Dendritic cell treated with granulocyte-macrophage colony-stimulating factor and Interleukin-4, amounts not matched to agents 40 ng/mL and 50 ng/mL, for 4 days (primary cell): ENCODE results near the gene FUT3.
"Not testable (repeated sequence)": the region's sequence is repeated elsewhere in the genome, so short reads cannot be mapped to it uniquely, and the experiment has no call there.

Experiments
- H3K27ac Mint-ChIP-seq: one replicate; pipeline ENCODE4 v1.8.0; 2022; ENCODE audit warnings: mild to moderate bottlenecking, mixed read lengths
- H3K27me3 Mint-ChIP-seq: one replicate; pipeline ENCODE4 v1.8.0; 2022; ENCODE audit warnings: mild to moderate bottlenecking, mixed read lengths
- H3K36me3 Mint-ChIP-seq: one replicate; pipeline ENCODE4 v1.8.0; 2022; ENCODE audit warnings: low read depth, mixed read lengths
- H3K4me1 Mint-ChIP-seq: one replicate; pipeline ENCODE4 v1.8.0; 2022; ENCODE audit warnings: low read depth, mixed read lengths
- H3K4me3 Mint-ChIP-seq: one replicate; pipeline ENCODE4 v1.8.0; 2022; ENCODE audit warnings: mild to moderate bottlenecking, moderate library complexity, mixed read lengths
- H3K9me3 Mint-ChIP-seq: one replicate; pipeline ENCODE4 v1.8.0; 2022; ENCODE audit warnings: mixed read lengths
- intact Hi-C: fragments of 100-400 bp; cut with micrococcal nuclease; formaldehyde crosslinking; loops from one replicate; pipeline ENCODE4 v1.15.0; 2022

FUT3 gene

GRCh38 chr19:5870986-5871394 lies 19.7 kb upstream of the FUT3 start:
- H3K27me3 Mint-ChIP-seq, result no peaks in the 10 kb centered on the region
- H3K4me3 Mint-ChIP-seq, result no peak overlapping the region
- intact Hi-C loops, result no loop called here
- no peaks in the 10 kb centered on the region for H3K36me3 Mint-ChIP-seq
- H3K27ac Mint-ChIP-seq, result no peak overlapping the region
- H3K9me3 Mint-ChIP-seq, result no peaks in the 10 kb centered on the region
- no peaks in the 10 kb centered on the region for H3K4me1 Mint-ChIP-seq

- no peaks in the 10 kb centered on the region for H3K36me3 Mint-ChIP-seq
- H3K27me3 Mint-ChIP-seq, result no peaks in the 10 kb centered on the region
- no peaks in the 10 kb centered on the region for H3K9me3 Mint-ChIP-seq
- no peaks in the 10 kb centered on the region for H3K4me1 Mint-ChIP-seq
- H3K4me3 Mint-ChIP-seq, result no peak overlapping the region
- no peak overlapping the region for H3K27ac Mint-ChIP-seq
- intact Hi-C loops, result no loop called here
These were observed 16.2 kb upstream of the FUT3 start for GRCh38 chr19:5867201-5868136.

- H3K36me3 Mint-ChIP-seq, result no peaks in the 10 kb centered on the region
- H3K4me1 Mint-ChIP-seq, result no peaks in the 10 kb centered on the region
- intact Hi-C loops, result no loop called here
These were observed 14.5 kb upstream of the FUT3 start for GRCh38 chr19:5865772-5866171.

GRCh38 chr19:5864725-5865486 lies 13.7 kb upstream of the FUT3 start:
- no peak overlapping the region for H3K27ac Mint-ChIP-seq
- no peaks in the 10 kb centered on the region for H3K9me3 Mint-ChIP-seq
- H3K4me3 Mint-ChIP-seq, result no peak overlapping the region
- H3K4me1 Mint-ChIP-seq, result no peaks in the 10 kb centered on the region
- intact Hi-C loops, result no loop called here
- H3K27me3 Mint-ChIP-seq, result peaks cover 5% of the 10 kb centered on the region
- no peaks in the 10 kb centered on the region for H3K36me3 Mint-ChIP-seq

More at GRCh38 chr19:5865772-5866171, 14.5 kb upstream of the FUT3 start:
- Mint-ChIP-seq H3K27me3 (peaks cover 3% of the 10 kb centered on the region), H3K4me3 (no peak overlapping the region), H3K27ac (no peak overlapping the region), H3K9me3 (no peaks in the 10 kb centered on the region)

GRCh38 chr19:5864013-5864720 lies 12.9 kb upstream of the FUT3 start:
- no peaks in the 10 kb centered on the region for H3K4me1 Mint-ChIP-seq
- H3K36me3 Mint-ChIP-seq, result no peaks in the 10 kb centered on the region
- intact Hi-C loops, result no loop called here
- H3K4me3 Mint-ChIP-seq, result no peak overlapping the region
- peaks cover 5% of the 10 kb centered on the region for H3K27me3 Mint-ChIP-seq
- no peak overlapping the region for H3K27ac Mint-ChIP-seq
- H3K9me3 Mint-ChIP-seq, result no peaks in the 10 kb centered on the region

- intact Hi-C loops, result no loop called here
- Mint-ChIP-seq H3K36me3 (no peaks in the 10 kb centered on the region), H3K4me3 (no peak overlapping the region), H3K27me3 (peaks cover 5% of the 10 kb centered on the region), H3K9me3 (no peaks in the 10 kb centered on the region), H3K27ac (no peak overlapping the region), H3K4me1 (no peaks in the 10 kb centered on the region)
These were observed 11.9 kb upstream of the FUT3 start for GRCh38 chr19:5863030-5863665.

GRCh38 chr19:5857203-5858081 lies 6.2 kb upstream of the FUT3 start:
- H3K4me3 Mint-ChIP-seq, result no peak overlapping the region
- H3K27ac Mint-ChIP-seq, result no peak overlapping the region
- no peaks in the 10 kb centered on the region for H3K9me3 Mint-ChIP-seq
- intact Hi-C loops, result no loop called here
- H3K36me3 Mint-ChIP-seq, result no peaks in the 10 kb centered on the region
- peaks cover 18% of the 10 kb centered on the region for H3K27me3 Mint-ChIP-seq
- no peaks in the 10 kb centered on the region for H3K4me1 Mint-ChIP-seq

GRCh38 chr19:5855151-5855550 lies 3.9 kb upstream of the FUT3 start:
- H3K4me3 Mint-ChIP-seq, H3K9me3 Mint-ChIP-seq, H3K4me1 Mint-ChIP-seq, H3K27ac Mint-ChIP-seq, H3K36me3 Mint-ChIP-seq, intact Hi-C loops: not testable (repeated sequence)
- peaks cover 18% of the 10 kb centered on the region for H3K27me3 Mint-ChIP-seq

- H3K27ac Mint-ChIP-seq, H3K9me3 Mint-ChIP-seq, H3K4me1 Mint-ChIP-seq, intact Hi-C loops, H3K36me3 Mint-ChIP-seq, H3K4me3 Mint-ChIP-seq: not testable (repeated sequence)
- H3K27me3 Mint-ChIP-seq, result peaks cover 16% of the 10 kb centered on the region
These were observed 2.9 kb upstream of the FUT3 start for GRCh38 chr19:5854121-5854520.

- no peaks in the 10 kb centered on the region for H3K36me3 Mint-ChIP-seq
- H3K9me3 Mint-ChIP-seq, result no peaks in the 10 kb centered on the region
- no peak overlapping the region for H3K27ac Mint-ChIP-seq
- intact Hi-C loops, result no loop called here
- H3K27me3 Mint-ChIP-seq, result peaks cover 14% of the 10 kb centered on the region
- no peaks in the 10 kb centered on the region for H3K4me1 Mint-ChIP-seq
- H3K4me3 Mint-ChIP-seq, result no peak overlapping the region
These were observed 431 bp downstream of the FUT3 start for GRCh38 chr19:5850743-5851293.

GRCh38 chr19:5850189-5850588 lies 1.1 kb downstream of the FUT3 start:
- H3K27ac Mint-ChIP-seq, result no peak overlapping the region
- H3K4me3 Mint-ChIP-seq, result no peak overlapping the region
- no peaks in the 10 kb centered on the region for H3K9me3 Mint-ChIP-seq
- H3K27me3 Mint-ChIP-seq, result peaks cover 14% of the 10 kb centered on the region
- no peaks in the 10 kb centered on the region for H3K4me1 Mint-ChIP-seq
- intact Hi-C loops, result no loop called here
- no peaks in the 10 kb centered on the region for H3K36me3 Mint-ChIP-seq

GRCh38 chr19:5848621-5849020 lies 2.6 kb downstream of the FUT3 start:
- H3K9me3 Mint-ChIP-seq, H3K4me1 Mint-ChIP-seq, intact Hi-C loops, H3K27ac Mint-ChIP-seq, H3K4me3 Mint-ChIP-seq, H3K36me3 Mint-ChIP-seq: not testable (repeated sequence)
- H3K27me3 Mint-ChIP-seq, result peaks cover 11% of the 10 kb centered on the region

GRCh38 chr19:5847846-5848245 lies 3.4 kb downstream of the FUT3 start:
- intact Hi-C loops, result not testable (repeated sequence)

More at GRCh38 chr19:5847846-5848245, 3.4 kb downstream of the FUT3 start:
- H3K4me3 Mint-ChIP-seq, H3K4me1 Mint-ChIP-seq, H3K9me3 Mint-ChIP-seq, H3K27ac Mint-ChIP-seq, H3K27me3 Mint-ChIP-seq, H3K36me3 Mint-ChIP-seq: not testable (repeated sequence)
